A549 (cell line): ENCODE results near the gene LPCAT4. TPM values are rescaled to one million over a fixed set of nuclear protein-coding genes. Genes with fewer than 3 reads are reported as not detected.

Experiments
- ATAC-seq, 2 experiments: fragments of 200-7000 bp in 1 of 2; fragments of >200 bp in 1 of 2; cut with Nextera tagmentation in 1 of 2; cut with Tn5 transposase in 1 of 2; 3 replicates each; pipeline versions ENCODE4 v1.8.0 to v1.9.1; 2018 to 2020; ENCODE audit warnings: mild to moderate bottlenecking in 1 of 2, moderate library complexity in 1 of 2
- CTCF ChIA-PET: fragments of 300-600 bp; sonication (Branson Sonifier 250); formaldehyde crosslinking; extraction: SDS; loops from one replicate; lab custom pipeline; 2021; ENCODE audit warnings: antibody characterized with exemption, inconsistent platforms; lab: Yijun Ruan, JAX
- POLR2A ChIA-PET: fragments of 350-600 bp; formaldehyde crosslinking; extraction: SDS; loops from one replicate; lab custom pipeline; 2021; ENCODE audit warnings: antibody characterized with exemption, inconsistent platforms; lab: Yijun Ruan, JAX
- DNase-seq, 2 experiments: peaks; one replicate each; pipeline versions ENCODE4 v3.0.0 to v3.0.0-alpha.2; 2011 to 2016; ENCODE audit warnings: low read depth in 1 of 2, low spot score in 1 of 2
- FAIRE-seq: peaks from 2 replicates; lab custom pipeline; 2011; peaks lifted over from hg19 to GRCh38; lab: Jason Lieb, UNC
- H3K27ac ChIP-seq, 2 experiments: fragments of >200 bp; sonication (Bioruptor Twin); formaldehyde crosslinking; 3 replicates each; pipeline ENCODE4 v1.5.1; 2016 to 2017
- H3K4me1 ChIP-seq: fragments of >200 bp; sonication (Bioruptor Twin); formaldehyde crosslinking; 3 replicates; pipeline ENCODE4 v1.6.1; 2016
- H3K4me2 ChIP-seq: fragments of >200 bp; sonication (Bioruptor Twin); formaldehyde crosslinking; 3 replicates; pipeline ENCODE4 v1.6.1; 2016
- H3K4me3 ChIP-seq: fragments of >200 bp; sonication (Bioruptor Twin); formaldehyde crosslinking; 3 replicates; pipeline ENCODE4 v1.5.1; 2016
- H3K9me3 ChIP-seq: fragments of >200 bp; sonication (Bioruptor Twin); formaldehyde crosslinking; 3 replicates; pipeline ENCODE4 v1.6.1; 2016
- CHD2 ChIP-seq: fragments of 150-350 bp; IDR thresholded peaks from 2 replicates; pipeline ENCODE4 v1.6.1; 2014; ENCODE audit warnings: low read length; ENCODE audit not compliant: partially characterized antibody
- EHF ChIP-seq: fragments of 250-450 bp; sonication (Bioruptor Pico); IDR thresholded peaks from 2 replicates; pipeline ENCODE4 v1.5.0; 2020; ENCODE audit warnings: mild to moderate bottlenecking
- EHMT2 ChIP-seq: fragments of 200-600 bp; sonication (generic); IDR thresholded peaks from 2 replicates; pipeline ENCODE4 v1.6.1; 2016; ENCODE audit warnings: antibody characterized with exemption, low read depth, mild to moderate bottlenecking, moderate library complexity
- ELK1 ChIP-seq: fragments of 150-350 bp; IDR thresholded peaks from 2 replicates; pipeline ENCODE4 v1.6.1; 2014; ENCODE audit warnings: low read depth, mild to moderate bottlenecking, low read length
- ESRRA ChIP-seq: fragments of 150-350 bp; IDR thresholded peaks from 2 replicates; pipeline ENCODE4 v1.6.1; 2014; ENCODE audit warnings: mild to moderate bottlenecking, low read length, borderline replicate concordance
- FOSB ChIP-seq: fragments of 250-450 bp; sonication (Bioruptor Pico); IDR thresholded peaks from 2 replicates; pipeline ENCODE4 v1.5.0; 2020; ENCODE audit warnings: mild to moderate bottlenecking, moderate library complexity
- FOSL2 ChIP-seq, 2 experiments: fragments of 450-650 bp in 1 of 2; fragments of >200 bp in 1 of 2; sonication (Bioruptor Twin) in 1 of 2; formaldehyde crosslinking; IDR thresholded peaks; 2 replicates each; pipeline versions ENCODE4 v1.5.0 to v1.6.1; 2016 to 2020; ENCODE audit warnings: mild to moderate bottlenecking in 1 of 2, moderate library complexity in 1 of 2
- GATA3 ChIP-seq: IDR thresholded peaks from 2 replicates; pipeline ENCODE4 v1.6.1; 2012; ENCODE audit warnings: borderline replicate concordance
- HDAC2 ChIP-seq: fragments of 200-600 bp; sonication (generic); IDR thresholded peaks from 2 replicates; pipeline ENCODE4 v1.6.1; 2016
- HEYL ChIP-seq: fragments of 250-450 bp; sonication (Bioruptor Pico); IDR thresholded peaks from 2 replicates; pipeline ENCODE4 v1.8.0; 2021; ENCODE audit warnings: mild to moderate bottlenecking, moderate library complexity
- MAFK ChIP-seq: fragments of 450-650 bp; IDR thresholded peaks from 2 replicates; pipeline ENCODE4 v1.6.1; 2014; ENCODE audit not compliant: partially characterized antibody
- MAX ChIP-seq: IDR thresholded peaks from 2 replicates; pipeline ENCODE4 v1.6.1; 2012
- MAZ ChIP-seq: fragments of 150-350 bp; IDR thresholded peaks from 2 replicates; pipeline ENCODE4 v1.6.1; 2014; ENCODE audit warnings: antibody characterized with exemption, low read depth, low read length, borderline replicate concordance
- MYC ChIP-seq: IDR thresholded peaks from 2 replicates; pipeline ENCODE4 v1.6.1; 2012; ENCODE audit warnings: mild to moderate bottlenecking, inconsistent platforms, low read length, improper control_type of control experiment, borderline replicate concordance
- NR3C1 ChIP-seq: fragments of >200 bp; sonication (Bioruptor Twin); formaldehyde crosslinking; IDR thresholded peaks from 3 replicates; pipeline ENCODE4 v1.6.1; 2017
- PBX3 ChIP-seq: IDR thresholded peaks from 2 replicates; pipeline ENCODE4 v1.6.1; 2012
- PHF8 ChIP-seq: fragments of 200-600 bp; sonication (generic); IDR thresholded peaks from 2 replicates; pipeline ENCODE4 v1.6.1; 2016; ENCODE audit warnings: low read depth, mild to moderate bottlenecking, antibody characterized with exemption, moderate library complexity, borderline replicate concordance
- RAD21 ChIP-seq, 2 experiments: fragments of >200 bp in 1 of 2; sonication (Bioruptor Twin) in 1 of 2; formaldehyde crosslinking in 1 of 2; IDR thresholded peaks in 1 of 2; conservative IDR thresholded peaks in 1 of 2; 2 replicates in 1 of 2; 3 replicates in 1 of 2; pipeline ENCODE4 v1.6.1; 2012 to 2018; ENCODE audit warnings: inconsistent platforms in 1 of 2
- RARB ChIP-seq: fragments of 250-450 bp; sonication (Bioruptor Pico); IDR thresholded peaks from 2 replicates; pipeline ENCODE4 v1.8.0; 2021; ENCODE audit warnings: mild to moderate bottlenecking, moderate library complexity
- RNF2 ChIP-seq: fragments of 200-600 bp; sonication (generic); IDR thresholded peaks from 2 replicates; pipeline ENCODE4 v1.6.1; 2016; ENCODE audit warnings: low read depth, mild to moderate bottlenecking, antibody characterized with exemption, moderate library complexity, borderline replicate concordance
- SMC3 ChIP-seq: fragments of >200 bp; sonication (Bioruptor Twin); formaldehyde crosslinking; IDR thresholded peaks from 3 replicates; pipeline ENCODE4 v1.6.1; 2018; ENCODE audit warnings: inconsistent platforms
- WGBS: methylation state at CpG from one replicate; pipeline ENCODE4 v1.1.6; 2017; ENCODE audit errors: missing lambda C conversion rate; 5-methylcytosine and 5-hydroxymethylcytosine counted together
- polyA plus RNA-seq, 4 experiments: library from polyadenylated mRNA; depleted of rRNA in 3 of 4; stranded (reverse); fragments of >200 nt; fragmentation: RNase III in 1 of 4; extraction: RNeasy Plus Mini Kit Qiagen cat#74134 plus additional on column Dnase treatment in 1 of 4; gene quantifications; 2 replicates in 3 of 4; 3 replicates in 1 of 4; pipeline ENCODE4 v1.2.3, GENCODE V29; 2011 to 2017
- TF ChIP-seq, protein P1 (sequence below): fragments of >200 bp; sonication (Bioruptor Twin); formaldehyde crosslinking; IDR thresholded peaks from 3 replicates; pipeline ENCODE4 v1.6.1; 2016
- TF ChIP-seq, protein P2 (sequence below): IDR thresholded peaks from 2 replicates; pipeline ENCODE4 v1.6.1; 2012; ENCODE audit warnings: low read depth, borderline replicate concordance
- TF ChIP-seq, protein P3 (sequence below): fragments of >200 bp; sonication (Bioruptor Twin); formaldehyde crosslinking; IDR thresholded peaks from 2 replicates; pipeline ENCODE4 v1.6.1; 2016

LPCAT4 gene
- polyA plus RNA-seq, 2 of the 4 experiments (the other 2 are of a cell fraction): 42.9 to 50.1 TPM

GRCh38 chr15:34327906-34328305, 39.1 kb downstream of the LPCAT4 start:
- POLR2A ChIA-PET: interaction anchor here (0.6 to 3.3 kb wide), 2 partner anchors 10 to 260 kb away, joined by 3 to 24 read pairs; partner anchors contain the start of gene SLC12A6
- TF ChIP-seq, protein P1, sequence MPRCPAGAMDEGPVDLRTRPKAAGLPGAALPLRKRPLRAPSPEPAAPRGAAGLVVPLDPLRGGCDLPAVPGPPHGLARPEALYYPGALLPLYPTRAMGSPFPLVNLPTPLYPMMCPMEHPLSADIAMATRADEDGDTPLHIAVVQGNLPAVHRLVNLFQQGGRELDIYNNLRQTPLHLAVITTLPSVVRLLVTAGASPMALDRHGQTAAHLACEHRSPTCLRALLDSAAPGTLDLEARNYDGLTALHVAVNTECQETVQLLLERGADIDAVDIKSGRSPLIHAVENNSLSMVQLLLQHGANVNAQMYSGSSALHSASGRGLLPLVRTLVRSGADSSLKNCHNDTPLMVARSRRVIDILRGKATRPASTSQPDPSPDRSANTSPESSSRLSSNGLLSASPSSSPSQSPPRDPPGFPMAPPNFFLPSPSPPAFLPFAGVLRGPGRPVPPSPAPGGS: no peak
- TF ChIP-seq, protein P2, sequence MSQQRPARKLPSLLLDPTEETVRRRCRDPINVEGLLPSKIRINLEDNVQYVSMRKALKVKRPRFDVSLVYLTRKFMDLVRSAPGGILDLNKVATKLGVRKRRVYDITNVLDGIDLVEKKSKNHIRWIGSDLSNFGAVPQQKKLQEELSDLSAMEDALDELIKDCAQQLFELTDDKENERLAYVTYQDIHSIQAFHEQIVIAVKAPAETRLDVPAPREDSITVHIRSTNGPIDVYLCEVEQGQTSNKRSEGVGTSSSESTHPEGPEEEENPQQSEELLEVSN: no peak
- TF ChIP-seq, protein P3, sequence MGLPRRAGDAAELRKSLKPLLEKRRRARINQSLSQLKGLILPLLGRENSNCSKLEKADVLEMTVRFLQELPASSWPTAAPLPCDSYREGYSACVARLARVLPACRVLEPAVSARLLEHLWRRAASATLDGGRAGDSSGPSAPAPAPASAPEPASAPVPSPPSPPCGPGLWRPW: no peak
- no peak for TF ChIP-seq FOSL2 (IDR thresholded peaks at IDR 0.05)
- no peak for TF ChIP-seq FOSL2 (CRISPR knock-in tag; IDR thresholded peaks at IDR 0.05)
- TF ChIP-seq RNF2: no peak
- no peak for TF ChIP-seq SMC3
- no peak for TF ChIP-seq PBX3
- TF ChIP-seq MAFK: no peak
- TF ChIP-seq EHMT2: no peak
- no peak for TF ChIP-seq GATA3
- no peak for TF ChIP-seq ESRRA
- no peak for TF ChIP-seq RARB (CRISPR knock-in tag)
- no peak for TF ChIP-seq CHD2
- TF ChIP-seq RAD21 (conservative IDR thresholded peaks at IDR 0.05 in 1 of 2, IDR thresholded peaks at IDR 0.05 in 1 of 2): no peak
- TF ChIP-seq FOSB: no peak
- no peak for TF ChIP-seq PHF8
- no peak for TF ChIP-seq NR3C1
- CTCF ChIA-PET: interaction anchor here (1.2 to 4.2 kb wide), 6 partner anchors 9 to 39 kb away, joined by 3 to 28 read pairs (median 10); partner anchors contain the start of genes LPCAT4, NOP10, NUTM1 and SLC12A6
- Histone ChIP-seq H3K9me3 (no peaks in the 10 kb centered on the region), H3K4me2 (no peak overlapping the region), H3K27ac (no peak overlapping the region), H3K4me1 (no peaks in the 10 kb centered on the region), H3K4me3 (no peak overlapping the region)
- no peak for ATAC-seq
- FAIRE-seq: peak; percentile 54
- WGBS: 82% methylated on average over 4 of the region's 4 CpGs
- no peak for DNase-seq

- ChIA-PET POLR2A (no interaction called here), CTCF (interaction anchor here (1.1 to 1.4 kb wide), 4 partner anchors 13 to 115 kb away, joined by 3 to 5 read pairs (median 4); partner anchors contain the start of gene KATNBL1)
- TF ChIP-seq ELK1 (no peak), MAX (no peak), MYC (no peak), PBX3 (no peak), HDAC2 (no peak), HEYL (CRISPR knock-in tag) (no peak), MAZ (no peak), FOSL2 (IDR thresholded peaks at IDR 0.05) (no peak), FOSL2 (CRISPR knock-in tag; IDR thresholded peaks at IDR 0.05) (no peak), EHF (CRISPR knock-in tag) (no peak)
- no peak overlapping the region for H3K4me2 ChIP-seq
- DNase-seq: no peak
- H3K27ac ChIP-seq: no peak overlapping the region
- FAIRE-seq: no peak
- no peak for ATAC-seq
- H3K9me3 ChIP-seq: no peaks in the 10 kb centered on the region
- H3K4me3 ChIP-seq: no peak overlapping the region
- no peaks in the 10 kb centered on the region for H3K4me1 ChIP-seq
Measured at GRCh38 chr15:34325368-34325767, 41.6 kb downstream of the LPCAT4 start.
